Gastroesophageal sphincter (tissue), 4 donors: ENCODE data around the gene OPN5. TPM values are rescaled to one million over a fixed set of nuclear protein-coding genes. Genes with fewer than 3 reads are reported as not detected.

ENCODE experiments used
- ATAC-seq: fragments of 150-250 bp; one replicate; pipeline ENCODE4 v1.9.1; 2016; ENCODE audit warnings: mild to moderate bottlenecking, moderate library complexity
- H3K27ac ChIP-seq, 4 donors: fragments of 200-600 bp; sonication (generic) in 3 of 4; 1 replicate in 3 of 4; 2 replicates in 1 of 4; pipeline ENCODE4 v1.5.1; 2016 to 2019
- H3K27me3 ChIP-seq: fragments of 200-600 bp; sonication (generic); one replicate; pipeline ENCODE4 v1.5.1; 2019
- H3K36me3 ChIP-seq, 2 donors: fragments of 200-600 bp; sonication (generic); one replicate each; pipeline ENCODE4 v1.5.1; 2019; ENCODE audit warnings: control low read depth in 1 of 2
- H3K4me1 ChIP-seq, 3 donors: fragments of 200-600 bp; sonication (generic); 1 replicate in 2 of 3; 2 replicates in 1 of 3; pipeline ENCODE4 v1.5.1; 2016 to 2019; ENCODE audit warnings: control low read depth in 2 of 3
- H3K4me3 ChIP-seq, 2 donors: fragments of 200-600 bp; sonication (generic); one replicate each; pipeline ENCODE4 v1.5.1; 2019; ENCODE audit warnings: mild to moderate bottlenecking in 1 of 2, moderate library complexity in 1 of 2
- H3K9me3 ChIP-seq, 3 donors: fragments of 200-600 bp; sonication (generic); one replicate each; pipeline ENCODE4 v1.5.1; 2017 to 2019; ENCODE audit warnings: control low read depth in 2 of 3
- EP300 ChIP-seq: sonication (generic); formaldehyde crosslinking; IDR thresholded peaks from one replicate; pipeline ENCODE4 v1.6.1; 2017; ENCODE audit warnings: antibody characterized with exemption, mild to moderate bottlenecking
- POLR2A ChIP-seq, 2 donors: fragments of 450-650 bp; IDR thresholded peaks; one replicate each; pipeline ENCODE4 v1.6.1; 2017; ENCODE audit warnings: antibody characterized with exemption in 2 of 2, mild to moderate bottlenecking in 2 of 2, moderate library complexity in 1 of 2
- POLR2AphosphoS5 ChIP-seq: sonication (generic); formaldehyde crosslinking; IDR thresholded peaks from one replicate; pipeline ENCODE4 v1.6.1; 2017; ENCODE audit warnings: antibody characterized with exemption
- WGBS, 2 donors: methylation state at CpG; one replicate each; pipeline ENCODE4 v1.1.5; 2018; ENCODE audit warnings: low coverage in 1 of 2; 5-methylcytosine and 5-hydroxymethylcytosine counted together
- total RNA-seq, 4 donors: library from RNA; depleted of rRNA; stranded (reverse); fragments of >200 nt; gene quantifications; one replicate each; pipeline ENCODE4 v1.1.0, GENCODE V29; 2016
- TF ChIP-seq, protein P1 (sequence below), 4 experiments: fragments of 200-600 bp in 2 of 4; fragments of 450-650 bp in 2 of 4; sonication (generic) in 1 of 4; IDR thresholded peaks; one replicate each; pipeline ENCODE4 v1.5.1; 2017 to 2019; ENCODE audit warnings: antibody characterized with exemption in 4 of 4, mild to moderate bottlenecking in 2 of 4, moderate library complexity in 2 of 4

The OPN5 gene
- total RNA-seq, 4 donors from 2014 or later = 0.08 TPM; not detected in 3

DNA sequence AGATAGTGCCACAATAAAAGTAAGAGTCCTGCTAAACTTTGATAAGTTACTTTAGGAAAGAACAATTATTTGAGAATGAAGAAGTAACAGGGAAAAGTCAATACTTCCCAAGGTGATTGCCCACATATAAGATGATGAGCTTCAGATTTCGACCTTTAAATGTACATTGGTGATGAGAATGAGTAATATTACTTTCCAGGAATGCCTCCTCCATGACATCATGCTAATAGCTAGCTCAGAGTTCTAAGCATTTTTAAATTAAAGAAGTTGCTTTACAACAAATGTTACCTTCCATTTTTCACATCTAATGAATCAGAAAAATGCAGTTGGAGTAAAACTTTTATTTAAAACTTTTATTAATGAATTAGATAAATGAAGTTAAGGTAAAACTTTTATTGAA, 22.5 kb upstream of the OPN5 start:
- Histone ChIP-seq H3K9me3 (no peaks in the 10 kb centered on the region), H3K4me1 (no peaks in the 10 kb centered on the region), H3K36me3 (no peaks in the 10 kb centered on the region), H3K27me3 (no peaks in the 10 kb centered on the region), H3K4me3 (no peak overlapping the region), H3K27ac (no peak overlapping the region)
- 45 to 71% methylated on average over 1 of the region's 1 CpG for WGBS, 2 donors
- no peak for ATAC-seq
- TF ChIP-seq POLR2A (IDR thresholded peaks at IDR 0.05) = no peak

DNA sequence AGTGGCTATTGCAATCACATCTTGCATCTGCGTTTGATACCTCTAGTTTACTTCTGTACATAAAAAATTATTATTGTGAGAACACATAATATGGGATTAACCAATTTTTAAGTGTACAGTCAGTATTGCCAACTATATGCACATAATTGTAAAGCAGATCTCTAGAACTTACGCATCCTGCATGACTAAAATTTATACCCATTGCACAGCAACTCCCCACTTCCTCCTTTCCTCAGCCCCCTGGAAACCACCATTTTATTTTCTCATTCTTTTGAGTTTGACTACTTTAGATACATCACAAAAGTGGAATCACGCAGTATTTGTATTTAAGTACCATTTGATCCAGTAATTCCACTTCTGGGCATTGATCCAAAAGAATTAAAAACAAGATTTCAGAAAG, 19.3 kb upstream of the OPN5 start:
- Histone ChIP-seq H3K9me3 (peaks cover 0 to 6% (median 0%) of the 10 kb centered on the region in 3 donors), H3K4me3 (no peak overlapping the region), H3K4me1 (no peaks in the 10 kb centered on the region), H3K27ac (no peak overlapping the region), H3K27me3 (no peaks in the 10 kb centered on the region), H3K36me3 (no peaks in the 10 kb centered on the region)
- TF ChIP-seq, protein P1, sequence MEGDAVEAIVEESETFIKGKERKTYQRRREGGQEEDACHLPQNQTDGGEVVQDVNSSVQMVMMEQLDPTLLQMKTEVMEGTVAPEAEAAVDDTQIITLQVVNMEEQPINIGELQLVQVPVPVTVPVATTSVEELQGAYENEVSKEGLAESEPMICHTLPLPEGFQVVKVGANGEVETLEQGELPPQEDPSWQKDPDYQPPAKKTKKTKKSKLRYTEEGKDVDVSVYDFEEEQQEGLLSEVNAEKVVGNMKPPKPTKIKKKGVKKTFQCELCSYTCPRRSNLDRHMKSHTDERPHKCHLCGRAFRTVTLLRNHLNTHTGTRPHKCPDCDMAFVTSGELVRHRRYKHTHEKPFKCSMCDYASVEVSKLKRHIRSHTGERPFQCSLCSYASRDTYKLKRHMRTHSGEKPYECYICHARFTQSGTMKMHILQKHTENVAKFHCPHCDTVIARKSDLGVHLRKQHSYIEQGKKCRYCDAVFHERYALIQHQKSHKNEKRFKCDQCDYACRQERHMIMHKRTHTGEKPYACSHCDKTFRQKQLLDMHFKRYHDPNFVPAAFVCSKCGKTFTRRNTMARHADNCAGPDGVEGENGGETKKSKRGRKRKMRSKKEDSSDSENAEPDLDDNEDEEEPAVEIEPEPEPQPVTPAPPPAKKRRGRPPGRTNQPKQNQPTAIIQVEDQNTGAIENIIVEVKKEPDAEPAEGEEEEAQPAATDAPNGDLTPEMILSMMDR (IDR thresholded peaks at IDR 0.05) = no peak
- no peak for TF ChIP-seq EP300
- TF ChIP-seq POLR2AphosphoS5 = no peak
- no peak for TF ChIP-seq POLR2A (IDR thresholded peaks at IDR 0.05)
- WGBS, 2 donors = 78 to 97% methylated on average over 3 of the region's 3 CpGs
- ATAC-seq = no peak

DNA sequence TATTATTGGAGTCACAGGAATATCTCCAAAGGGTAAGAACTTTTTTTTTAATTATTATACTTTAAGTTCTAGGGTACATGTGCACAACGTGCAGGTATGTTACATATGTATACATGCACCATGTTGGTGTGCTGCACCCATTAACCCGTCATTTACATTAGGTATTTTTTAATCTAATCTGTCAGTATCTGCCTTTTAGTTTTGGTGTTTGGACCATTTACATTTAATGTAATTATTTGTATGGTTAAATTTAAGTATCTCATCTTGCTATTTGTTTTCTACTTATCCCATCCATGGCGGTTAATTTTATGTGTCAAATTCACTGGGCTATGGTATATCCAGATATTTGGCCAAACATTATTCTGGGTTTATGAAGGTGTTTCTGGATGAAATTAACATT, 15.4 kb upstream of the OPN5 start:
- WGBS, 2 donors = 94 to 100% methylated on average over 3 of the region's 3 CpGs
- Histone ChIP-seq H3K4me1 (no peaks in the 10 kb centered on the region), H3K36me3 (no peaks in the 10 kb centered on the region), H3K9me3 (peaks cover 0 to 6% (median 0%) of the 10 kb centered on the region in 3 donors), H3K27me3 (no peaks in the 10 kb centered on the region), H3K27ac (no peak overlapping the region), H3K4me3 (no peak overlapping the region)
- no peak for ATAC-seq
- TF ChIP-seq, protein P1 (IDR thresholded peaks at IDR 0.05) = no peak
- TF ChIP-seq EP300 (no peak), POLR2AphosphoS5 (no peak), POLR2A (IDR thresholded peaks at IDR 0.05) (no peak)

DNA sequence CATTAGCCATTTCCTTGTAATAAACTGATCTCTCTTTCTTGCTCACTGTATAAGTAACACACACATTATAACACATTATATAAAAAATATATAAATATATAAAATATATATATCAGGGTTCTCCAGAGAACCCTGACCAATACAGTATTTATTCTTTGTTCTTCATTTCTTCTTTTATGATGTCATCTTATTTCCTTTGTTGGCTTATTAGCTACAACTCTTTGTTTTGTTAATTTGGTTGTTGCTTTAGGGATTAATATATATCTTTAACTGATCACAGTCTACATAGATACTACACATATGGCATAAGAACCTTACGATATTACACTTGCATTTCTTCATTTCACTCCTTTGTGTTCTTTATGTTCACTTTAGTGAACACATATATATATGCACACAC, 14.7 kb upstream of the OPN5 start:
- Histone ChIP-seq H3K27ac (no peak overlapping the region), H3K9me3 (peaks cover 0 to 6% (median 0%) of the 10 kb centered on the region in 3 donors), H3K4me1 (no peaks in the 10 kb centered on the region), H3K36me3 (no peaks in the 10 kb centered on the region), H3K4me3 (no peak overlapping the region), H3K27me3 (no peaks in the 10 kb centered on the region)
- no peak for ATAC-seq
- TF ChIP-seq, protein P1 (IDR thresholded peaks at IDR 0.05) = no peak
- TF ChIP-seq POLR2A (IDR thresholded peaks at IDR 0.05) = no peak
- no peak for TF ChIP-seq POLR2AphosphoS5
- TF ChIP-seq EP300 = no peak
- WGBS, 2 donors = 33 to 100% methylated on average over 1 of the region's 1 CpG

GRCh38 chr6:47769982-47770381, 11.8 kb upstream of the OPN5 start:
- H3K36me3 ChIP-seq = no peaks in the 10 kb centered on the region
- H3K9me3 ChIP-seq = peaks cover 0 to 6% (median 0%) of the 10 kb centered on the region in 3 donors
- H3K4me1 ChIP-seq = no peaks in the 10 kb centered on the region
- TF ChIP-seq, protein P1 (IDR thresholded peaks at IDR 0.05) = no peak
- TF ChIP-seq EP300 (no peak), POLR2AphosphoS5 (no peak), POLR2A (IDR thresholded peaks at IDR 0.05) (no peak)
- H3K4me3 ChIP-seq = no peak overlapping the region
- ATAC-seq = no peak
- H3K27ac ChIP-seq = no peak overlapping the region
- H3K27me3 ChIP-seq = no peaks in the 10 kb centered on the region
